Measurements from ENCODE around the gene MIAT. TPM values are rescaled to one million over a fixed set of nuclear protein-coding genes. Genes with fewer than 3 reads are reported as not detected.

Gene MIAT
- total and polyA plus RNA-seq, 2 of the 8 experiments (the other 6 are each of a cell fraction or from before 2014, with no cell fraction given), result 27.6 to 36.0 TPM

DNA sequence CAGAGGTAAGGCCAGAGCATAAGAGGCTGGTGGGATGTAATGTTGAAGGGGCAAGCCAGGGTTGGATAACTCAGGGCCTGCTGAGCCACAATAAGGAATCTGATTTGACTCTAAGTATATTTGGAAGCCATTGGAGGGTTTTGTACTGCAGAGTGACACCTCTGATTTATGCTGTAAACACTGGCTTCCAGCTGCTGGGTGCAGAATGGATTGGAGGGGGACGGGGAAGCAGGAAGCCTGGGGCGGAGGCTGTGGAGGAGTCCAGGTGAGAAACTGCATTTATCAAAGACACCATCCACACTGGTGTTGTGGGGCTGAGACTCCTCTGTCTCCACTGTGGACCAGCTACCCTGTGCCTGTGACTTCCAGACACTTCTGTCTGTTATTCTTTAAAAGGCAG lies 26.8 kb downstream of the MIAT start:
- Histone ChIP-seq H2BK15ac (ENCODE audit: low read length) (0 out of 2 replicates have a peak overlapping the region, but pooled peaks have one; percentile 75), H4K20me1 (replicated peaks in 1 of 2; ENCODE audit: control insufficient read depth in 1 of 2, insufficient read depth in 2 of 2, low read length in 2 of 2) (no peaks in the 10 kb centered on the region), H3K14ac (ENCODE audit: insufficient read length) (no peak overlapping the region), H3K23ac (ENCODE audit: insufficient read length) (no peak overlapping the region), H2BK20ac (ENCODE audit: low read length) (0 out of 2 replicates have a peak overlapping the region, but pooled peaks have one; percentile 29), H3K4me2 (ENCODE audit: insufficient read depth in 1 of 2, low read depth in 2 of 2, low read length in 2 of 2) (no peak overlapping the region), H2BK5ac (ENCODE audit: low read depth, low read length) (no peak overlapping the region), H3K4ac (replicated peaks; ENCODE audit: insufficient read length, low read depth, low read length) (no peak overlapping the region), H3K79me2 (ENCODE audit: control insufficient read depth in 1 of 2, insufficient read depth in 2 of 2, low read length in 2 of 2) (no peaks in the 10 kb centered on the region; a peak in 1 of 4 replicates), H2BK12ac (ENCODE audit: low read depth, low read length) (no peak overlapping the region), H3K18ac (ENCODE audit: extremely low read depth, low read length) (no peak overlapping the region), H3K27ac (ENCODE audit: low read depth, low read length) (no peak overlapping the region), H2AK5ac (ENCODE audit: low read depth, low read length) (no peak overlapping the region), H3K4me3 (ENCODE audit: extremely low read depth in 1 of 4, insufficient read depth in 2 of 4, low read depth in 3 of 4, low read length in 4 of 4) (no peak overlapping the region), H3K27me3 (replicated peaks in 1 of 4; ENCODE audit: control insufficient read depth in 3 of 4, extremely low read depth in 1 of 4, insufficient read depth in 3 of 4, low read length in 3 of 4) (no peaks in the 10 kb centered on the region), H4K5ac (ENCODE audit: insufficient read length, low read depth, low read length) (no peak overlapping the region), H3K56ac (replicated peaks; ENCODE audit: insufficient read length, low read depth, low read length) (no peak overlapping the region), H3K9me3 (ENCODE audit: insufficient read depth in 2 of 2, low read depth in 1 of 2, low read length in 1 of 2) (no peaks in the 10 kb centered on the region; a peak in 1 of 4 replicates), H3K79me1 (ENCODE audit: low read depth, low read length) (no peaks in the 10 kb centered on the region), H3K23me2 (ENCODE audit: low read depth, low read length) (no peaks in the 10 kb centered on the region), H2AFZ (ENCODE audit: low read length) (no peak overlapping the region), H3K9ac (replicated peaks in 1 of 4; ENCODE audit: extremely low read depth in 1 of 4, low read depth in 3 of 4, low read length in 3 of 4) (no peak overlapping the region), H4K91ac (replicated peaks; ENCODE audit: insufficient read length, low read length) (no peak overlapping the region), H3K4me1 (replicated peaks in 1 of 4; ENCODE audit: control insufficient read depth in 3 of 4, insufficient read depth in 4 of 4, low read length in 3 of 4) (peaks cover 7 to 9% (median 9%) of the 10 kb centered on the region in 4 experiments), H2BK120ac (replicated peaks; ENCODE audit: low read depth, low read length) (no peak overlapping the region), H4K8ac (ENCODE audit: extremely low read depth, insufficient read depth, low read length) (no peak overlapping the region), H3K36me3 (ENCODE audit: control insufficient read depth in 2 of 4, insufficient read depth in 4 of 4, low read length in 3 of 4) (0 out of 8 replicates have a peak, but pooled peaks cover 0 to 3% (median 0%) of the 10 kb centered on the region in 4 experiments)
- FAIRE-seq, result no peak
- WGBS, 2 experiments (ENCODE audit: extremely low coverage in 1 of 2, insufficient coverage in 1 of 2, insufficient read length in 1 of 2, insufficient replicate concordance in 2 of 2, low coverage in 1 of 2, low lambda C conversion rate in 2 of 2, missing lambda C conversion rate in 1 of 2), result 78% methylated on average over 2 of the region's 2 CpGs; no CpG with 5 or more reads in 1 of the 2 experiments
- DNase-seq (ENCODE audit: low read depth in 1 of 2, low spot score in 2 of 2), result no peak
- CTCF ChIA-PET (ENCODE audit: partially characterized antibody), result no interaction called here
- POLR2A ChIA-PET (ENCODE audit: partially characterized antibody), result interaction anchor here (0.8 kb wide), 2 partner anchors 10 to 279 kb away, joined by 3 to 4 read pairs; no protein-coding TSS in a partner anchor

All from H1 (cell line).